Activated T-helper 1 cell treated with Interleukin-2 at 50 U/mL for 16 hours (primary cell): ENCODE measurements around the gene KRT12.
A peak's percentile ranks its signal among the peaks of the same experiment; 100 is the strongest.

Source experiments
- DNase-seq: peaks from one replicate; pipeline ENCODE4 v3.0.0-alpha.2; 2020; ENCODE audit warnings: low read depth

KRT12 gene

DNA sequence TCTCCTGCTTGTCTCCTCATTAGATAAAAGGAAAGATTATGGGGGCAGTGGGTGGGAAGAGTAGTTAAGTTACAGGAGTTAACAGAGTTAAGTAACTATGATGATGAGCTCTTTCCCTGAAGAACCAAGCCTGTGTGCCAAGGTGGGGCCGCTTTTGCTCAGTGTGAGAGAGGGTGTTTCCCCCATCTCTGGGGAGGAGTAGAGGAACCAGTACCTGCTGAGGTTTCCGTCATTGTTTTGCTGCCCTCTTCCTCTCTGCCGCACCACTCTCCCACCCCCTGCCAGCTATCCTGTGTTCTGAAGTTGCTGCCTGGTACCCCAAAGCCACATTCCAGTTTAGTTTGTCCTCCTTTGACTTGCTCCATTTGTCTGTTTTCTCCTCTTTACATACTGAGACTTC is 23.8 kb downstream of the KRT12 start:
- no peak for DNase-seq

DNA sequence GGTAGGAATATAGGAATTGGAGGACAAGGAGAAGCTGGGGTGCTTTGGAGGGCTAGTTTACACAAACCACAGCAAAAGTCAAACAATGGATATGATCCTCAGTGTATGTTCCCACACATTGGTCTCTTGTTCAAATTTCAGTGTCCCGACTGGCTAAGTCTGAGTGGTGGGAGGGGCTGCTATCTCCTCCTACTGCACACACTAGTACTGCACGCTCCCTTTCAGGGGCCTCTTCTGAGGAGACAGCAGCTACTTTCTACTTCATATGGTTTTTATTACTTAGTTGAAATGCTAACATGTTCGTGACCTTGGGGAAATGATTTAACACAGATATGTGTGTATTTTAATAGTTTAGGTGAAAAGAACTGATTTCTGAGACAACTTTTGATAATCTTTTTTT is 25.8 kb downstream of the KRT12 start:
- no peak for DNase-seq

GRCh38 chr17:40839194-40839593 is 27.8 kb downstream of the KRT12 start:
- no peak for DNase-seq

- no peak for DNase-seq
These were observed 31.0 kb downstream of the KRT12 start for GRCh38 chr17:40836020-40836419.

DNA sequence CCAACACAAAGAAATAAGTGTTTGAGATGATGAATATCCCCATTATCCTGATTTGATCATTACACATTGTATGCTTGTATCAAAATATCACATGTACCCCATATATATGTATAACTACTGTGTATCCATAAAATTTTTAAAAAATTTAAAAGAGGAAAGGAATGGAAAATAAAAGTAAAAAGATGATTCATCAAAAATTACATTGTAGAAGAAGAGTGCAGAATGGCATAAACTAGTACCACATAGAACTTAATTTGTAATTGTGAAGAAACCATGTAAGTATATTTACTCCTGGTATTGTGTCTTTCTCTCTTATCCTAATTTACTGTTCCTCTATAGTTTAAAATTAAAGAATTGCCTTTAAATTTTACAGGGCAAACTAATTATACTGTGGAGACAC is 33.1 kb downstream of the KRT12 start:
- DNase-seq = no peak

GRCh38 chr17:40832840-40833239 is 34.2 kb downstream of the KRT12 start:
- DNase-seq = no peak

GRCh38 chr17:40830085-40830776 is 36.8 kb downstream of the KRT12 start:
- DNase-seq = no peak

- DNase-seq = no peak
These were observed 38.5 kb downstream of the KRT12 start for GRCh38 chr17:40828454-40829044.

DNA sequence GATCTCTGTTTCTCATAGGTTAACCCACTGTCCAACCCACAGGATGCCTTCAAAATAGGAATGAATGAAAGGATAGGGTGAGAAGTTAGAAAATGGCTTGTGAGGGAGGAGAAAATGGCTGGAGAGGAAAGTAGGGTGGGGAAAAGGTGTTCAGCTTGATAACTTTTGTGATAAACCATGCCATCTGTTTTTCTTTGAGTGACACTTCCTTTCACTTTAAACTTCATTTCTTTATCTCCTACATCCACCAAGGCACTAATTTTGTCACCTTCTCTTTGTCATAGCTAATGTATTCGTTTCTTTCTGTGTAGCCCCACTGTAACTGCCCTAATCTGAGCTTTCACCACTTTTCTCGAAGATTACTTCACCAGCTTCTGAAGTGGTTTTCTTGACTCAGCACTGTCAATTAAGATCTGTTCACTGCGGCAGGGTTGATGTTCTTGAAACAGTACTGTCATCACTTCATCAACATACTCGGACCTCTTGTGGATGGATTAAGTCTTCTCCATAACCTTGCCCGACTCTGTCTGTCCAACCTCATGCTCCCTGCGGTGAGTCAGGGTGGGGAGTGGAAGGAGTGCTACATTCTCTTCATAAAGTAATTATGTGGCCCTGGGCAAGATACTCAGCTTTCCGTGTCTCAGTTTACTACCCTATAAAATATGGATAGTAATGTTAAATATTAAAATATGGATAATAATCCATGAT is 39.1 kb downstream of the KRT12 start:
- no peak for DNase-seq

- no peak for DNase-seq
These were observed 41.4 kb downstream of the KRT12 start for GRCh38 chr17:40825599-40825998.

GRCh38 chr17:40824015-40824832 is 42.8 kb downstream of the KRT12 start:
- no peak for DNase-seq

- no peak for DNase-seq
These were observed 44.8 kb downstream of the KRT12 start, which contains the start of gene KRT10 for GRCh38 chr17:40822132-40822812. KRT10 (minus strand) TSS chr17:40822614; CDS start chr17:40822585, 29 bp downstream.

GRCh38 chr17:40821536-40821935 is 45.5 kb downstream of the KRT12 start:
- DNase-seq = no peak

- DNase-seq = no peak
These were observed 46.7 kb downstream of the KRT12 start for GRCh38 chr17:40820228-40820838.

DNA sequence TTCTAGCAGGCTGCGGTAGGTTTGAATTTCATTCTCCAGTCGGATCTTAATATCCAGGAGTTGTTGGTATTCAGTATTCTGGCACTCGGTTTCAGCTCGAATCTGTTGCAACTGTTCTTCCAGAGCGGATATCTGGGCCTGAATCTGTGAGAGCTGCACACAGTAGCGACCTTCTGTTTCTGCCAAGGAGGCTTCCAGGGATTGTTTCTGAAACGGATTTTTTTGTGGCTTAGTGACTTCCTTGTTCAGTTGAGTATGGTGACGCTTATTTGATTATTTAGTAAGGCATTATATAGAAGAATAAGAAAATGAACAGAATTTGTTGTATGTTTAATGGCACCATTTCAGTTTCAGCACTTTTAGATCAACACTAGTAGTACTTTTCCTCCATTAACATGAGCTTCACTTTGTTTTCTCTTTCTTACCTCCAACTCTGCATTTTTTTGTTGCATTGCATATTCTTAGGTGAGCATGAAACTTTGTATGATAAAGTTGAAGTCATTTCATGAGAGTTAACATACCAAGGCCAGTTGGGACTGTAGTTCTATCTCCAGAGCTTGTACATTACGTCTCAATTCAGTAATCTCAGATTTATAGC is 47.4 kb downstream of the KRT12 start:
- DNase-seq = no peak

GRCh38 chr17:40818733-40819527 is 48.1 kb downstream of the KRT12 start:
- DNase-seq = peak; percentile 79

- no peak for DNase-seq
These were observed 48.7 kb downstream of the KRT12 start for GRCh38 chr17:40818343-40818732.

DNA sequence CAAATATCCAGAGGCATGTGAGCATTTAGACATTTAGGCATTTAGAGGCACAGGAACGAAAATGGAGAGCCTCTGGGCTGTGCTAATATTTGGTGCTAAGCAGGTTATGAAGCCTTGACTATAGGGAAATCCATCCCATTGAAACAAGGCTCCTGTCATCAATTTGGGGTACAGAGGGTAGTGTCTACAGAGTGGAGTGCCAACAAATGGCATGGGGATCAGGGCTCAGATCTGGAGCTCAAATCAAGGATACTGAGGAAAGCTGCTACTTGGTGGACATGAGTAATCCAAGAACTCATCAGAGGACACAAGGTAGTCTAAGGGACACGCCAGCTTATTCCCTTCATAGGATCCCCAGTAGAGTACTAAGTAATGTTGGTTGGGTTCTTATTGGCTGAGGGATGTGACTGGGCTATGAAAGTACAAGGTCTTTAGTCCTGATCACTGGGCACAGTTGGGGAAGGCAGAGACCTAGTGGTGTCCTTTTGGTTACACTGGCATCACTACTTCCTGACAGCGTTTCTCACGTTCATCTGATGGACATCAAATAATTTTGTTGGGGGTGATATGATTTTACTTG is 49.8 kb downstream of the KRT12 start:
- DNase-seq = no peak

DNA sequence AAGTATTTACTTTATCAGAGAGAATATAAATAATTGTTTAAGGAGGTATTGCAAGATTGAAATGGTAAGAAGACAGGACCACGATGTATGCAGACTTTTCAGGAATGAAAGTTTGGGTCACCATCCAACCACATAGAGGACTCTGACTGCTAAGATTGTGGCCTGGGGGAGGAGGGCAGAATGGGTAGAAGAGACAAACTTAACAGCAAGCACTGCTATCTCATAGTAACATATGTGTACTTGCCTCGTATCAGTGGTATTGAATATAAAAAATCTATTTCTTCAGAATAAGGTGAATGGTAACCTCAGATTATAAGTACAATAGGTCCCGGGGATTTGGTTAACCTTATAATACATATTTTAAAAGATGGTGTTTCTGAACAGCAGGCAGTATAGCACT is 50.5 kb downstream of the KRT12 start:
- no peak for DNase-seq

- DNase-seq = no peak
These were observed 51.6 kb downstream of the KRT12 start for GRCh38 chr17:40815381-40815780.
